ENCODE measurements around the gene HTR3C.

DNA sequence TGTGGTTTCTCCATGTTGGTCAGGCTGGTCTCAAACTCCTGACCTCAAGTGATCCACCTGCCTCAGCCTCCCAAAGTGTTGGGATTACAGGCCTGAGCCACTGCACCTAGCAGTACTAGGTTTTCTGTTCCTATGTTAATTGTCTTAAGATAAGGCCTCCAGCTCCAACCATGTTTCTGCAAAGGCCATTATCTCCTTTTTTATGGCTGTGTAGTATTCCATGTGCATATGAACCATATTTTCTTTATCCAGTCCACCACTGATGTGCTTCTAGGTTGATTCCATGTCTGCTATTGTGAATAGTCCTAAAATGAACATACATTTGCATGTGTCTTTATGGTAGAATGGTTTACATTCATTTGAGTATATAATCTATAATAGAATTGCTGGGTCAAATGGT, 9.8 kb downstream of the HTR3C start:
- TF ChIP-seq POLR2A (IDR thresholded peaks at IDR 0.05), result no peak
- TF ChIP-seq, protein P1, sequence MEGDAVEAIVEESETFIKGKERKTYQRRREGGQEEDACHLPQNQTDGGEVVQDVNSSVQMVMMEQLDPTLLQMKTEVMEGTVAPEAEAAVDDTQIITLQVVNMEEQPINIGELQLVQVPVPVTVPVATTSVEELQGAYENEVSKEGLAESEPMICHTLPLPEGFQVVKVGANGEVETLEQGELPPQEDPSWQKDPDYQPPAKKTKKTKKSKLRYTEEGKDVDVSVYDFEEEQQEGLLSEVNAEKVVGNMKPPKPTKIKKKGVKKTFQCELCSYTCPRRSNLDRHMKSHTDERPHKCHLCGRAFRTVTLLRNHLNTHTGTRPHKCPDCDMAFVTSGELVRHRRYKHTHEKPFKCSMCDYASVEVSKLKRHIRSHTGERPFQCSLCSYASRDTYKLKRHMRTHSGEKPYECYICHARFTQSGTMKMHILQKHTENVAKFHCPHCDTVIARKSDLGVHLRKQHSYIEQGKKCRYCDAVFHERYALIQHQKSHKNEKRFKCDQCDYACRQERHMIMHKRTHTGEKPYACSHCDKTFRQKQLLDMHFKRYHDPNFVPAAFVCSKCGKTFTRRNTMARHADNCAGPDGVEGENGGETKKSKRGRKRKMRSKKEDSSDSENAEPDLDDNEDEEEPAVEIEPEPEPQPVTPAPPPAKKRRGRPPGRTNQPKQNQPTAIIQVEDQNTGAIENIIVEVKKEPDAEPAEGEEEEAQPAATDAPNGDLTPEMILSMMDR (IDR thresholded peaks at IDR 0.05 in 4 of 5, conservative IDR thresholded peaks at IDR 0.05 in 1 of 5), result no peak
